Vagina (tissue), 2 donors: ENCODE measurements around the gene PITRM1.

Source experiments
- POLR2AphosphoS5 ChIP-seq, 2 donors: sonication (generic); formaldehyde crosslinking; IDR thresholded peaks; one replicate each; pipeline ENCODE4 v1.9.0; 2017; ENCODE audit warnings: antibody characterized with exemption in 2 of 2, mild to moderate bottlenecking in 2 of 2, low read depth in 1 of 2; ENCODE audit not compliant: insufficient read depth in 1 of 2
- TF ChIP-seq, protein P1 (sequence below), 3 experiments: fragments of 450-650 bp in 2 of 3; fragments of 200-600 bp in 1 of 3; sonication (generic) in 1 of 3; IDR thresholded peaks; one replicate each; pipeline ENCODE4 v1.5.1; 2017 to 2019; ENCODE audit warnings: antibody characterized with exemption in 3 of 3, mild to moderate bottlenecking in 2 of 3, moderate library complexity in 2 of 3

DNA sequence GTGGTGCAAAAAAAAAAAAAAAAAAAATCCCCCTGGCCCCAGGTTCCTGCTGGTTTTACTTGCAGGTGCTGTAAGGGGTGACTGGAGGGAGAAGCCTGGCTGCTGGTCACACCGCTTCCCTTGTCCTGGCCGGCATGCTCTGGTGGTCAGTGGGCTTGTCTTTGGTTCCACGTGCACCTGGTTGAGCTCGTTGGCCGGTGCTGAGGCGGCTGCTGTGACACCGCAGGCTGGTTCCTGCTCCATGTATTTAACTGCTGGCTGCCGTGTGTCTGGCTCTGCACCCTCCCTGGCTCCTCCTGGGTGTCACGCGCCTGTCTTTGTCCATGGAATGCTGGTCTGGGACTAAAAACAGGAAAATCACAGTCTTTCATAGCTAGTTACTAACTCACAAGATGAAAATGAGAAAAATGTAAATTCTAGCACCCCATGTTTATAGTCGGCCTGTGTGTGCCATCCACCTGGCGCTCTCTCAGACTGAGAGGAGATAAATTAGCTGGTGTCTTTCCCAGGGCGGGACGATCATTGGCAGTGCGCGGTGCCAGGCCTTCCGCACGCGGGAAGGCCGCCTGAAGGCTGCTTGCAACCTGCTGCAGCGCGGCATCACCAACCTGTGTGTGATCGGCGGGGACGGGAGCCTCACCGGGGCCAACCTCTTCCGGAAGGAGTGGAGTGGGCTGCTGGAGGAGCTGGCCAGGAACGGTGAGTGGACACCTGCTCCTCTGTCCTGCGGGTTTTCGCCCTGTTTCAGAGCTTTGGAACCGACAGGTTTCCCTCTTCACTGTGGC, 71.5 kb downstream of the PITRM1 start:
- TF ChIP-seq, protein P1, sequence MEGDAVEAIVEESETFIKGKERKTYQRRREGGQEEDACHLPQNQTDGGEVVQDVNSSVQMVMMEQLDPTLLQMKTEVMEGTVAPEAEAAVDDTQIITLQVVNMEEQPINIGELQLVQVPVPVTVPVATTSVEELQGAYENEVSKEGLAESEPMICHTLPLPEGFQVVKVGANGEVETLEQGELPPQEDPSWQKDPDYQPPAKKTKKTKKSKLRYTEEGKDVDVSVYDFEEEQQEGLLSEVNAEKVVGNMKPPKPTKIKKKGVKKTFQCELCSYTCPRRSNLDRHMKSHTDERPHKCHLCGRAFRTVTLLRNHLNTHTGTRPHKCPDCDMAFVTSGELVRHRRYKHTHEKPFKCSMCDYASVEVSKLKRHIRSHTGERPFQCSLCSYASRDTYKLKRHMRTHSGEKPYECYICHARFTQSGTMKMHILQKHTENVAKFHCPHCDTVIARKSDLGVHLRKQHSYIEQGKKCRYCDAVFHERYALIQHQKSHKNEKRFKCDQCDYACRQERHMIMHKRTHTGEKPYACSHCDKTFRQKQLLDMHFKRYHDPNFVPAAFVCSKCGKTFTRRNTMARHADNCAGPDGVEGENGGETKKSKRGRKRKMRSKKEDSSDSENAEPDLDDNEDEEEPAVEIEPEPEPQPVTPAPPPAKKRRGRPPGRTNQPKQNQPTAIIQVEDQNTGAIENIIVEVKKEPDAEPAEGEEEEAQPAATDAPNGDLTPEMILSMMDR (IDR thresholded peaks at IDR 0.05): no peak
- TF ChIP-seq POLR2AphosphoS5 (IDR thresholded peaks at IDR 0.05; ENCODE audit: insufficient read depth in 1 of 2, low read depth in 1 of 2): no peak
